Activated CD4-positive, alpha-beta T cell treated with anti-CD3 and anti-CD28 coated beads, Interleukin-2, amount 10 ng/mL, durations not matched to agents 7 days and 5 days (primary cell): ENCODE data around the gene MCRIP1. TPM values are rescaled to one million over a fixed set of nuclear protein-coding genes. Genes with fewer than 3 reads are reported as not detected.

Source experiments
- CTCF ChIA-PET: fragments of 350-600 bp; sonication (Branson Sonifier 250); formaldehyde crosslinking; loops from one replicate; lab custom pipeline; 2021; ENCODE audit warnings: antibody characterized with exemption; lab: Charles Lee
- POLR2A ChIA-PET: fragments of 350-600 bp; sonication (Branson Sonifier 250); formaldehyde crosslinking; loops from one replicate; lab custom pipeline; 2021; ENCODE audit warnings: antibody characterized with exemption; lab: Charles Lee
- DNase-seq: peaks from one replicate; pipeline ENCODE4 v3.0.0-alpha.2; 2020
- H3K27ac Mint-ChIP-seq: one replicate; pipeline ENCODE4 v1.8.0; 2021; ENCODE audit warnings: mild to moderate bottlenecking, moderate library complexity, mixed read lengths
- H3K27me3 Mint-ChIP-seq: one replicate; pipeline ENCODE4 v1.8.0; 2021; ENCODE audit warnings: mixed read lengths
- H3K36me3 Mint-ChIP-seq: one replicate; pipeline ENCODE4 v1.8.0; 2021; ENCODE audit warnings: low read depth, mixed read lengths
- H3K4me1 Mint-ChIP-seq: one replicate; pipeline ENCODE4 v1.8.0; 2021; ENCODE audit warnings: mixed read lengths
- H3K4me3 Mint-ChIP-seq: one replicate; pipeline ENCODE4 v1.8.0; 2021; ENCODE audit warnings: mild to moderate bottlenecking, moderate library complexity, mixed read lengths
- H3K9me3 Mint-ChIP-seq: one replicate; pipeline ENCODE4 v1.8.0; 2021; ENCODE audit warnings: mixed read lengths
- total RNA-seq, 2 experiments: library from RNA; stranded (reverse); gene quantifications; one replicate each; pipeline ENCODE4 v1.2.3, GENCODE V29; 2021

Gene MCRIP1
- total RNA-seq, 2 experiments from 2014 or later, result 45.7 to 47.8 TPM

- H3K4me3 Mint-ChIP-seq, result peak overlapping the region; percentile 10
- POLR2A ChIA-PET, result no interaction called here
- H3K4me1 Mint-ChIP-seq, result peaks cover 48% of the 10 kb centered on the region
- CTCF ChIA-PET, result interaction anchor here (0.5 kb wide), 1 partner anchor 13 kb away, joined by 4 read pairs; no protein-coding TSS in a partner anchor
- peak overlapping the region; percentile 74 for H3K27ac Mint-ChIP-seq
- peaks cover 35% of the 10 kb centered on the region for H3K36me3 Mint-ChIP-seq
- DNase-seq, result no peak
- H3K9me3 Mint-ChIP-seq, result no peaks in the 10 kb centered on the region
- H3K27me3 Mint-ChIP-seq, result no peaks in the 10 kb centered on the region
These were observed 34.3 kb upstream of the MCRIP1 start for GRCh38 chr17:81867170-81867990.

- no peaks in the 10 kb centered on the region for H3K9me3 Mint-ChIP-seq
- DNase-seq, result no peak
- H3K4me3 Mint-ChIP-seq, result no peak overlapping the region
- peaks cover 35% of the 10 kb centered on the region for H3K36me3 Mint-ChIP-seq
- POLR2A ChIA-PET, result no interaction called here
- no peaks in the 10 kb centered on the region for H3K27me3 Mint-ChIP-seq
- peaks cover 44% of the 10 kb centered on the region for H3K4me1 Mint-ChIP-seq
- H3K27ac Mint-ChIP-seq, result peak overlapping the region; percentile 74
- CTCF ChIA-PET, result interaction anchor here (0.8 to 1.4 kb wide), 3 partner anchors 30 to 350 kb away, joined by 3 read pairs; no protein-coding TSS in a partner anchor
These were observed 33.5 kb upstream of the MCRIP1 start for GRCh38 chr17:81866440-81867169.

GRCh38 chr17:81865733-81866439, 32.8 kb upstream of the MCRIP1 start:
- no peak overlapping the region for H3K4me3 Mint-ChIP-seq
- H3K27ac Mint-ChIP-seq, result peak overlapping the region; percentile 60
- ChIA-PET POLR2A (no interaction called here), CTCF (interaction anchor here (0.8 to 1.4 kb wide), 3 partner anchors 29 to 350 kb away, joined by 3 read pairs; no protein-coding TSS in a partner anchor)
- peaks cover 47% of the 10 kb centered on the region for H3K4me1 Mint-ChIP-seq
- no peak for DNase-seq
- H3K9me3 Mint-ChIP-seq, result no peaks in the 10 kb centered on the region
- H3K36me3 Mint-ChIP-seq, result peaks cover 35% of the 10 kb centered on the region
- no peaks in the 10 kb centered on the region for H3K27me3 Mint-ChIP-seq

GRCh38 chr17:81865358-81865732, 32.3 kb upstream of the MCRIP1 start:
- H3K9me3 Mint-ChIP-seq, result no peaks in the 10 kb centered on the region
- peaks cover 35% of the 10 kb centered on the region for H3K36me3 Mint-ChIP-seq
- DNase-seq, result no peak
- no peaks in the 10 kb centered on the region for H3K27me3 Mint-ChIP-seq
- POLR2A ChIA-PET, result no interaction called here
- CTCF ChIA-PET, result interaction anchor here (1.4 kb wide), 1 partner anchor 94 kb away, joined by 3 read pairs; no protein-coding TSS in a partner anchor
- H3K4me3 Mint-ChIP-seq, result no peak overlapping the region
- H3K27ac Mint-ChIP-seq, result peak overlapping the region; percentile 60
- H3K4me1 Mint-ChIP-seq, result peaks cover 47% of the 10 kb centered on the region

GRCh38 chr17:81863833-81864768, 31.0 kb upstream of the MCRIP1 start:
- CTCF ChIA-PET, result interaction anchor here (0.9 kb wide), 1 partner anchor 95 kb away, joined by 3 read pairs; no protein-coding TSS in a partner anchor

GRCh38 chr17:81863123-81863675, 30.1 kb upstream of the MCRIP1 start:
- Mint-ChIP-seq H3K27ac (peak overlapping the region; percentile 81), H3K36me3 (peaks cover 36% of the 10 kb centered on the region), H3K27me3 (no peaks in the 10 kb centered on the region), H3K4me3 (peak overlapping the region; percentile 68), H3K4me1 (peaks cover 49% of the 10 kb centered on the region), H3K9me3 (no peaks in the 10 kb centered on the region)
- DNase-seq, result no peak
- CTCF ChIA-PET, result interaction anchor here (0.9 kb wide), 1 partner anchor 96 kb away, joined by 3 read pairs; no protein-coding TSS in a partner anchor
- POLR2A ChIA-PET, result no interaction called here

More at GRCh38 chr17:81863833-81864768, 31.0 kb upstream of the MCRIP1 start:
- no peaks in the 10 kb centered on the region for H3K9me3 Mint-ChIP-seq
- peaks cover 30% of the 10 kb centered on the region for H3K36me3 Mint-ChIP-seq
- H3K4me3 Mint-ChIP-seq, result no peak overlapping the region
- H3K27me3 Mint-ChIP-seq, result no peaks in the 10 kb centered on the region
- POLR2A ChIA-PET, result no interaction called here
- H3K27ac Mint-ChIP-seq, result peak overlapping the region; percentile 81
- DNase-seq, result no peak
- H3K4me1 Mint-ChIP-seq, result peaks cover 44% of the 10 kb centered on the region

- peak overlapping the region; percentile 97 for H3K27ac Mint-ChIP-seq
- POLR2A ChIA-PET, result interaction anchor here (0.6 kb wide), 1 partner anchor 269 kb away, joined by 3 read pairs; no protein-coding TSS in a partner anchor
- H3K36me3 Mint-ChIP-seq, result peaks cover 38% of the 10 kb centered on the region
These were observed 27.9 kb upstream of the MCRIP1 start for GRCh38 chr17:81860756-81861568.

GRCh38 chr17:81859906-81860755, 27.0 kb upstream of the MCRIP1 start, which contains the start of gene P4HB:
P4HB (minus strand) TSS chr17:81860535; CDS start chr17:81860471, 64 bp downstream.
- Mint-ChIP-seq H3K36me3 (peaks cover 45% of the 10 kb centered on the region), H3K27me3 (no peaks in the 10 kb centered on the region), H3K4me1 (peaks cover 41% of the 10 kb centered on the region), H3K9me3 (no peaks in the 10 kb centered on the region), H3K4me3 (peak within 1 kb of the TSS; percentile 93), H3K27ac (peak within 1 kb of the TSS; percentile 97)
- ChIA-PET CTCF (interaction anchor here (0.9 to 1.6 kb wide), 3 partner anchors 10 to 137 kb away, joined by 3 to 11 read pairs (median 3); partner anchors contain the start of gene ARHGDIA), POLR2A (no interaction called here)
- no peak for DNase-seq

More at GRCh38 chr17:81860756-81861568, 27.9 kb upstream of the MCRIP1 start:
- DNase-seq, result peak; percentile 99
- H3K4me3 Mint-ChIP-seq, result peak overlapping the region; percentile 93
- no peaks in the 10 kb centered on the region for H3K9me3 Mint-ChIP-seq
- CTCF ChIA-PET, result interaction anchor here (0.5 to 1.6 kb wide), 3 partner anchors 9 to 23 kb away, joined by 3 to 11 read pairs (median 3); partner anchors contain the start of gene ARHGDIA
- H3K4me1 Mint-ChIP-seq, result peaks cover 44% of the 10 kb centered on the region
- H3K27me3 Mint-ChIP-seq, result no peaks in the 10 kb centered on the region

GRCh38 chr17:81858967-81859905, 26.1 kb upstream of the MCRIP1 start:
- Mint-ChIP-seq H3K9me3 (no peaks in the 10 kb centered on the region), H3K4me3 (peak overlapping the region; percentile 91), H3K4me1 (peaks cover 44% of the 10 kb centered on the region), H3K36me3 (peaks cover 51% of the 10 kb centered on the region), H3K27ac (peak overlapping the region; percentile 85), H3K27me3 (no peaks in the 10 kb centered on the region)
- ChIA-PET CTCF (interaction anchor here (0.6 to 1.1 kb wide), 3 partner anchors 15 to 136 kb away, joined by 3 read pairs; no protein-coding TSS in a partner anchor), POLR2A (no interaction called here)
- DNase-seq, result no peak
